ENCODE data around the gene RAB1A.

GRCh38 chr2:65164426-65164891 is 34.6 kb upstream of the RAB1A start:
- TF ChIP-seq, protein P1, sequence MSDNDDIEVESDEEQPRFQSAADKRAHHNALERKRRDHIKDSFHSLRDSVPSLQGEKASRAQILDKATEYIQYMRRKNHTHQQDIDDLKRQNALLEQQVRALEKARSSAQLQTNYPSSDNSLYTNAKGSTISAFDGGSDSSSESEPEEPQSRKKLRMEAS (IDR thresholded peaks at IDR 0.05), result no peak
- TF ChIP-seq FOXM1 (IDR thresholded peaks at IDR 0.05; ENCODE audit: borderline replicate concordance, low read depth) (no peak), RAD21 (IDR thresholded peaks at IDR 0.05; ENCODE audit: low read depth) (no peak), EP300 (IDR thresholded peaks at IDR 0.05; ENCODE audit: borderline replicate concordance) (no peak), TAF1 (IDR thresholded peaks at IDR 0.05; ENCODE audit: low read depth) (no peak), YY1 (IDR thresholded peaks at IDR 0.05; ENCODE audit: low read depth) (no peak), CEBPB (IDR thresholded peaks at IDR 0.05) (no peak), NFIC (IDR thresholded peaks at IDR 0.05) (no peak), EGR1 (IDR thresholded peaks at IDR 0.05) (no peak), CREB1 (IDR thresholded peaks at IDR 0.05; ENCODE audit: low read depth) (no peak), ZBTB7A (IDR thresholded peaks at IDR 0.05; ENCODE audit: low read depth) (no peak), TEAD4 (IDR thresholded peaks at IDR 0.05) (no peak)
- TF ChIP-seq, protein P2, sequence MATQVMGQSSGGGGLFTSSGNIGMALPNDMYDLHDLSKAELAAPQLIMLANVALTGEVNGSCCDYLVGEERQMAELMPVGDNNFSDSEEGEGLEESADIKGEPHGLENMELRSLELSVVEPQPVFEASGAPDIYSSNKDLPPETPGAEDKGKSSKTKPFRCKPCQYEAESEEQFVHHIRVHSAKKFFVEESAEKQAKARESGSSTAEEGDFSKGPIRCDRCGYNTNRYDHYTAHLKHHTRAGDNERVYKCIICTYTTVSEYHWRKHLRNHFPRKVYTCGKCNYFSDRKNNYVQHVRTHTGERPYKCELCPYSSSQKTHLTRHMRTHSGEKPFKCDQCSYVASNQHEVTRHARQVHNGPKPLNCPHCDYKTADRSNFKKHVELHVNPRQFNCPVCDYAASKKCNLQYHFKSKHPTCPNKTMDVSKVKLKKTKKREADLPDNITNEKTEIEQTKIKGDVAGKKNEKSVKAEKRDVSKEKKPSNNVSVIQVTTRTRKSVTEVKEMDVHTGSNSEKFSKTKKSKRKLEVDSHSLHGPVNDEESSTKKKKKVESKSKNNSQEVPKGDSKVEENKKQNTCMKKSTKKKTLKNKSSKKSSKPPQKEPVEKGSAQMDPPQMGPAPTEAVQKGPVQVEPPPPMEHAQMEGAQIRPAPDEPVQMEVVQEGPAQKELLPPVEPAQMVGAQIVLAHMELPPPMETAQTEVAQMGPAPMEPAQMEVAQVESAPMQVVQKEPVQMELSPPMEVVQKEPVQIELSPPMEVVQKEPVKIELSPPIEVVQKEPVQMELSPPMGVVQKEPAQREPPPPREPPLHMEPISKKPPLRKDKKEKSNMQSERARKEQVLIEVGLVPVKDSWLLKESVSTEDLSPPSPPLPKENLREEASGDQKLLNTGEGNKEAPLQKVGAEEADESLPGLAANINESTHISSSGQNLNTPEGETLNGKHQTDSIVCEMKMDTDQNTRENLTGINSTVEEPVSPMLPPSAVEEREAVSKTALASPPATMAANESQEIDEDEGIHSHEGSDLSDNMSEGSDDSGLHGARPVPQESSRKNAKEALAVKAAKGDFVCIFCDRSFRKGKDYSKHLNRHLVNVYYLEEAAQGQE (IDR thresholded peaks at IDR 0.05; ENCODE audit: low read depth), result no peak
- TF ChIP-seq, protein P3, sequence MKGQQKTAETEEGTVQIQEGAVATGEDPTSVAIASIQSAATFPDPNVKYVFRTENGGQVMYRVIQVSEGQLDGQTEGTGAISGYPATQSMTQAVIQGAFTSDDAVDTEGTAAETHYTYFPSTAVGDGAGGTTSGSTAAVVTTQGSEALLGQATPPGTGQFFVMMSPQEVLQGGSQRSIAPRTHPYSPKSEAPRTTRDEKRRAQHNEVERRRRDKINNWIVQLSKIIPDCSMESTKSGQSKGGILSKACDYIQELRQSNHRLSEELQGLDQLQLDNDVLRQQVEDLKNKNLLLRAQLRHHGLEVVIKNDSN (IDR thresholded peaks at IDR 0.05), result no peak

Data from Ishikawa (cell line).